Hepatocyte (in vitro differentiated cells): ENCODE measurements around the gene CLDN6.

Experiments
- EZH2phosphoT487 ChIP-seq: fragments of 200-600 bp; sonication (generic); IDR thresholded peaks from one replicate; pipeline ENCODE4 v1.6.1; 2018; ENCODE audit warnings: antibody characterized with exemption, mild to moderate bottlenecking, low read depth, moderate library complexity; ENCODE audit not compliant: unreplicated experiment, severe bottlenecking
- TF ChIP-seq, protein P1 (sequence below): fragments of 200-600 bp; sonication (generic); IDR thresholded peaks from 2 replicates; pipeline ENCODE4 v1.5.1; 2016; ENCODE audit warnings: antibody characterized with exemption, mild to moderate bottlenecking; ENCODE audit not compliant: poor library complexity

DNA sequence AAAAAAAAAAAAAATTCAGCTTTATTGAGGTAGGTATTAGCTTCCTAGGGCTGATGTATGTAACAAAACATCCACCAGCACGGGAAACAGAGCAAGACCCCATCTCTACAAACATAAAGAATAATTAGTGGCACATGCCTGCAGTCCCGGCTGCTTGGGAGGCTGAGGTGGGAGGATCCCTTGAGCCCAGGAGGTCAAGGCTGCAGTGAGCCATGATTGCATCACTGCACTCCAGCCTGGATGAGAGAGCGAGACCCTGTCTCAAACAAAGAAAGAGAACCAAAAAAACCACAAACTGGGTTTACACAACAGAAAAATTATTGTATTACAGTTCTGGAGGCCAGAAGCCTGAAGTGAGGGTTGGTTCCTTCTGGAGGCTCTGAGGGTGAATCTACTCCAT lies 24.4 kb upstream of the CLDN6 start:
- TF ChIP-seq, protein P1, sequence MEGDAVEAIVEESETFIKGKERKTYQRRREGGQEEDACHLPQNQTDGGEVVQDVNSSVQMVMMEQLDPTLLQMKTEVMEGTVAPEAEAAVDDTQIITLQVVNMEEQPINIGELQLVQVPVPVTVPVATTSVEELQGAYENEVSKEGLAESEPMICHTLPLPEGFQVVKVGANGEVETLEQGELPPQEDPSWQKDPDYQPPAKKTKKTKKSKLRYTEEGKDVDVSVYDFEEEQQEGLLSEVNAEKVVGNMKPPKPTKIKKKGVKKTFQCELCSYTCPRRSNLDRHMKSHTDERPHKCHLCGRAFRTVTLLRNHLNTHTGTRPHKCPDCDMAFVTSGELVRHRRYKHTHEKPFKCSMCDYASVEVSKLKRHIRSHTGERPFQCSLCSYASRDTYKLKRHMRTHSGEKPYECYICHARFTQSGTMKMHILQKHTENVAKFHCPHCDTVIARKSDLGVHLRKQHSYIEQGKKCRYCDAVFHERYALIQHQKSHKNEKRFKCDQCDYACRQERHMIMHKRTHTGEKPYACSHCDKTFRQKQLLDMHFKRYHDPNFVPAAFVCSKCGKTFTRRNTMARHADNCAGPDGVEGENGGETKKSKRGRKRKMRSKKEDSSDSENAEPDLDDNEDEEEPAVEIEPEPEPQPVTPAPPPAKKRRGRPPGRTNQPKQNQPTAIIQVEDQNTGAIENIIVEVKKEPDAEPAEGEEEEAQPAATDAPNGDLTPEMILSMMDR, result no peak
- TF ChIP-seq EZH2phosphoT487, result no peak
